AG04449 (cell line): ENCODE results near the gene PPT1.

Experiments used
- CTCF ChIA-PET: fragments of 350-600 bp; formaldehyde crosslinking; extraction: SDS; loops from one replicate; lab custom pipeline; 2021; ENCODE audit warnings: antibody characterized with exemption; lab: Yijun Ruan, JAX
- POLR2A ChIA-PET: fragments of 400-600, 350-600 bp; formaldehyde crosslinking; extraction: SDS; loops from one replicate; lab custom pipeline; 2020; ENCODE audit warnings: antibody characterized with exemption, inconsistent platforms; lab: Yijun Ruan, JAX
- DNase-seq: peaks from one replicate; pipeline ENCODE4 v3.0.0-alpha.2; 2010; ENCODE audit warnings: low read depth, low spot score
- H3K4me3 ChIP-seq: 2 replicates; pipeline ENCODE4 v1.5.1; 2011; ENCODE audit warnings: low read depth, mild to moderate bottlenecking, control low read depth, low read length
- CTCF ChIP-seq: IDR thresholded peaks from one replicate; pipeline ENCODE4 v1.5.1; 2011; ENCODE audit warnings: mild to moderate bottlenecking, moderate library complexity, low read length, control low read depth, inconsistent platforms; ENCODE audit not compliant: insufficient read depth; ENCODE audit errors: missing control alignments

PPT1 gene

GRCh38 chr1:40075266-40075665 lies 21.8 kb downstream of the PPT1 start:
- CTCF ChIA-PET: interaction anchor here (0.6 to 8.1 kb wide), 5 partner anchors 9 to 263 kb away, joined by 3 to 56 read pairs (median 4); no protein-coding TSS in a partner anchor
- no peak for TF ChIP-seq CTCF
- no peak overlapping the region for H3K4me3 ChIP-seq
- POLR2A ChIA-PET: no interaction called here
- DNase-seq: no peak

DNA sequence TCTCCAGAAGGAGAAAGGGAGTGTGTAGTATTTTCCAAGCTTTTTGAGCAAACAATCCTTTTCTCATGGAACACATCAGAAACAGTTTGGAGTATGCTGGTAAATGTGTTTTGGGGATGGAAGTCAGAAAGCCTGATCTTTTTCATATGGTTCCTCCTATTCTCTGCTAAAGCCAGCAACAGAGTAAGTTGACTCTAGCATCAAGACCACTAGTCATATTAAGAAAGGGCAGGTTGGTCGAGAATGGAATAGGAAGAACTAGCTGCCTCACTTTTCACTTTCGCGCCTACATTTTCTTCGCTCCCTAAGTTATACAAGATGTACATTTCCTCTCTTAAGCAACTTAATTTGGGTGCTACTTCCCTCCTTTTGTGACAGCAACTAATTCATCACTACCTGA lies 24.0 kb downstream of the PPT1 start:
- CTCF ChIA-PET: interaction anchor here (3.3 to 8.1 kb wide), 2 partner anchors 10 to 11 kb away, joined by 26 to 56 read pairs; no protein-coding TSS in a partner anchor
- no peak for DNase-seq
- no peak for TF ChIP-seq CTCF
- H3K4me3 ChIP-seq: no peak overlapping the region
- POLR2A ChIA-PET: no interaction called here

DNA sequence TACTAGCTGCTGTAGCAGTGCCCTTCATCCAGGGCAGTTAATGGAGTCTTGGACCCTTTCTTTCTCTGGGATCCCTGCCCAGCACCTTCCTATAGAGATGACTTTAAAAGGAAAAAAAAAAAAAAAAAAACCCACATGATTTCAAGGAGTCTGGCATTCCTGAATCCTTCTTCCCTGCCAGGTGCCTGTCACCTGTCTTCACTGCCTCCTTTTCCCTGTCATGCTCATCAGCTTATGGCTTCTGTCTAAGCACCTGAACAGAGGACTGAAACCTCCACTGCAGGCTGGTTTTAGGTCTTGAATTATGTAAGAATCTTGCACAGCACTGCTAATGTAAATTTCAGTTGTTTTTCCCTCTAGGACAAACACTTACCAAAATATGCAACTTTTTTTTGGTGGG lies 24.9 kb downstream of the PPT1 start:
- no peak overlapping the region for H3K4me3 ChIP-seq
- no peak for TF ChIP-seq CTCF
- ChIA-PET POLR2A (no interaction called here), CTCF (interaction anchor here (2.4 to 3.3 kb wide), 2 partner anchors 12 kb away, joined by 14 to 26 read pairs; no protein-coding TSS in a partner anchor)
- no peak for DNase-seq

- H3K4me3 ChIP-seq: no peak overlapping the region
- CTCF ChIA-PET: interaction anchor here (1.4 kb wide), 1 partner anchor 11 kb away, joined by 7 read pairs; no protein-coding TSS in a partner anchor
- POLR2A ChIA-PET: no interaction called here
- DNase-seq: no peak
- no peak for TF ChIP-seq CTCF
Observed at GRCh38 chr1:40067851-40068250, 29.2 kb downstream of the PPT1 start.

DNA sequence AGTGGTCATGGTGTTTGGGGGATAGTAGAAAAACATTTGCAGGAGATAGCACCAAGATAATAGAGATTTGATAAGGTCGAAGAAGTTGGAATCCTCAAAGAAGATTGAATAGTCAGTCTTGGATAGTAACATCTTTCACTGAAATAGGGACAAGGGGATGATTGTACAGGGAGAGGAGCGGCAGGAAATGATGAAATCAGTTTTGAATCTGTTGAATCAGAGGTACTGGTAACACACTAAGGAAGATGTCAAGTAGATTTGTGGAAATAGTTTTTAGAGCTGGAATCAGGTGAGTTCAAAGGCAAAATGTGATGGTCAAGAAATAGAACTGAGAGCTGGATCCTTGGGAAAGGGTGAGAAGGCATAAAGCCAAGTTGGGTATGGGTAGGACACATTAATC lies 30.0 kb downstream of the PPT1 start:
- DNase-seq: no peak
- H3K4me3 ChIP-seq: no peak overlapping the region
- TF ChIP-seq CTCF: no peak
- ChIA-PET CTCF (interaction anchor here (1.0 to 7.7 kb wide), 6 partner anchors 9 to 271 kb away, joined by 4 to 56 read pairs (median 6); no protein-coding TSS in a partner anchor), POLR2A (no interaction called here)

DNA sequence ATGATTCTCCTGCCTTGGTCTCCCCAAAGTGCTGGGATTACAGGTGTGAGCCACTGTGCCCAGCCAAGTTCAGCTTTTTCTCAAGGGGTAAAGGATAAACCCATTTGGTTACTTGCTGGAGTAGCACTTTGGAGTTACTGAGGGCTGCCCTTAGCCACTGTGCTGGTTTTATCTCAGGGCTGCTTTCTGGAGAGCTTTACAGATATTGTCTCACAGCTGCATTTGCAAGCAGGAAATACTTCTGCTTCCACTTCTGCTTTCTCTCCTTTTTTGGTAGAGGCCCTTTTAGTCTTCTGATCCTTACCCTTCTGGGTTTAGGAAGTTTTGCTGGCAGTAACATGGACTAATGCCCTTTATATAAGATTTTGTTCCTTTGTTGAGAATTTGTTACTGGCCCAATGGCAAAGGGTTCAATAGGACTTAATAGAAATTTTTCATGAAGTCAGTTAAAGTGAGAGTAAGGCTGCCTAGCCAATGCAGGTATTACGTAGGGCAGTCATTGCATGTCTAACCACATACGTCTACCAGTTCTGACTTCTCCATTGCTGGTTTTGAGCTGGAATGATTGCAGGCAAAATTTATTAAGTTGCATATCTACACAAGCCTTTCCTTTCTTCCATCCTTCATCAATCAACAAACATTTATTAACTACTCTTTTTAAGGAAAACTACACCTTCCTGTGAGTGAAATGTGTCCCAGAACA lies 32.1 kb downstream of the PPT1 start:
- no peak for TF ChIP-seq CTCF
- no peak for DNase-seq
- no peak overlapping the region for H3K4me3 ChIP-seq
- POLR2A ChIA-PET: no interaction called here
- CTCF ChIA-PET: interaction anchor here (2.2 to 7.7 kb wide), 2 partner anchors 12 to 274 kb away, joined by 9 to 56 read pairs; no protein-coding TSS in a partner anchor
